Ascending aorta (tissue), 2 donors: Measurements from ENCODE around the gene TMPRSS2. TPM values are rescaled to one million over a fixed set of nuclear protein-coding genes. Genes with fewer than 3 reads are reported as not detected.

Experiments
- DNase-seq, 2 donors: peaks; one replicate each; pipeline ENCODE4 v3.0.0-alpha.2; 2019; ENCODE audit warnings: low spot score in 2 of 2
- H3K27ac ChIP-seq, 2 donors: fragments of 200-600 bp; sonication (generic); one replicate each; pipeline ENCODE4 v1.5.1; 2016 to 2017; ENCODE audit warnings: mild to moderate bottlenecking in 1 of 2
- H3K27me3 ChIP-seq: fragments of 200-600 bp; sonication (generic); one replicate; pipeline ENCODE4 v1.5.1; 2017
- H3K36me3 ChIP-seq, 2 donors: fragments of 200-600 bp; sonication (generic); one replicate each; pipeline ENCODE4 v1.5.1; 2016
- H3K4me1 ChIP-seq, 2 donors: fragments of 200-600 bp; sonication (generic); one replicate each; pipeline ENCODE4 v1.5.1; 2016 to 2017; ENCODE audit warnings: mild to moderate bottlenecking in 1 of 2
- H3K4me3 ChIP-seq, 2 donors: fragments of 200-600 bp; sonication (generic); one replicate each; pipeline ENCODE4 v1.5.1; 2016 to 2017; ENCODE audit warnings: mild to moderate bottlenecking in 1 of 2
- H3K9me3 ChIP-seq, 2 donors: fragments of 200-600 bp; sonication (generic); one replicate each; pipeline ENCODE4 v1.5.1; 2016
- CTCF ChIP-seq, 3 experiments: fragments of 200-600 bp in 2 of 3; fragments of 450-650 bp in 1 of 3; sonication (generic) in 2 of 3; IDR thresholded peaks; one replicate each; pipeline ENCODE4 v1.5.1; 2016 to 2019; ENCODE audit warnings: antibody characterized with exemption in 3 of 3, mild to moderate bottlenecking in 1 of 3, moderate library complexity in 1 of 3
- intact Hi-C: fragments of 100-400 bp; cut with DNase I; formaldehyde crosslinking; loops from one replicate; pipeline ENCODE4 v1.15.1; 2023
- total RNA-seq: library from RNA; depleted of rRNA; stranded (reverse); fragments of >200 nt; gene quantifications from one replicate; pipeline ENCODE4 v1.1.0, GENCODE V29; 2016

TMPRSS2 gene
- total RNA-seq, 1 donor from 2014 or later = not detected

- intact Hi-C loops = no loop called here
- H3K4me3 ChIP-seq = no peak overlapping the region
- no peaks in the 10 kb centered on the region for H3K9me3 ChIP-seq
- no peak overlapping the region for H3K27ac ChIP-seq
- no peaks in the 10 kb centered on the region for H3K36me3 ChIP-seq
- DNase-seq = peak in 1 of 2 donors; percentile 22
- no peaks in the 10 kb centered on the region for H3K4me1 ChIP-seq
- no peaks in the 10 kb centered on the region for H3K27me3 ChIP-seq
- no peak for TF ChIP-seq CTCF (IDR thresholded peaks at IDR 0.05)
These were observed 12.8 kb upstream of the TMPRSS2 start for GRCh38 chr21:41520560-41521442.

GRCh38 chr21:41519806-41520559 lies 12.0 kb upstream of the TMPRSS2 start:
- Histone ChIP-seq H3K36me3 (no peaks in the 10 kb centered on the region), H3K9me3 (no peaks in the 10 kb centered on the region), H3K4me1 (no peaks in the 10 kb centered on the region), H3K4me3 (no peak overlapping the region), H3K27ac (no peak overlapping the region), H3K27me3 (no peaks in the 10 kb centered on the region)
- peak in 1 of 2 donors; percentile 8 for DNase-seq
- TF ChIP-seq CTCF (IDR thresholded peaks at IDR 0.05) = no peak
- intact Hi-C loops = no loop called here

GRCh38 chr21:41518757-41519156 lies 10.8 kb upstream of the TMPRSS2 start:
- intact Hi-C loops = no loop called here
- Histone ChIP-seq H3K4me3 (no peak overlapping the region), H3K9me3 (no peaks in the 10 kb centered on the region), H3K4me1 (no peaks in the 10 kb centered on the region), H3K27me3 (no peaks in the 10 kb centered on the region), H3K27ac (no peak overlapping the region), H3K36me3 (no peaks in the 10 kb centered on the region)
- TF ChIP-seq CTCF (IDR thresholded peaks at IDR 0.05) = no peak
- no peak for DNase-seq

GRCh38 chr21:41511858-41512257 lies 3.9 kb upstream of the TMPRSS2 start:
- Histone ChIP-seq H3K4me3 (no peak overlapping the region), H3K36me3 (no peaks in the 10 kb centered on the region), H3K27me3 (peaks cover 6% of the 10 kb centered on the region), H3K4me1 (no peaks in the 10 kb centered on the region), H3K27ac (no peak overlapping the region), H3K9me3 (no peaks in the 10 kb centered on the region)
- TF ChIP-seq CTCF (IDR thresholded peaks at IDR 0.05) = no peak
- intact Hi-C loops = no loop called here
- no peak for DNase-seq

GRCh38 chr21:41510500-41510899 lies 2.5 kb upstream of the TMPRSS2 start:
- no peak for TF ChIP-seq CTCF (IDR thresholded peaks at IDR 0.05)
- no peak for DNase-seq
- Histone ChIP-seq H3K4me1 (no peaks in the 10 kb centered on the region), H3K27ac (no peak overlapping the region), H3K9me3 (no peaks in the 10 kb centered on the region), H3K36me3 (no peaks in the 10 kb centered on the region), H3K27me3 (peaks cover 6% of the 10 kb centered on the region), H3K4me3 (no peak overlapping the region)
- intact Hi-C loops = no loop called here
